ENCODE data around the gene XIRP1. TPM values are rescaled to one million over a fixed set of nuclear protein-coding genes. Genes with fewer than 3 reads are reported as not detected.

Gene XIRP1
- total and polyA plus RNA-seq, 9 donors, result 0.04 to 0.13 (median 0.11) TPM; not detected in 5

- no peak for TF ChIP-seq CTCF (IDR thresholded peaks at IDR 0.05)
- no peak for TF ChIP-seq EP300 (IDR thresholded peaks at IDR 0.05)
- TF ChIP-seq POLR2A (IDR thresholded peaks at IDR 0.05), result no peak
- no peak for DNase-seq
- no peaks in the 10 kb centered on the region for H3K36me3 ChIP-seq
- no peaks in the 10 kb centered on the region for H3K27me3 ChIP-seq
- no peaks in the 10 kb centered on the region for H3K4me1 ChIP-seq (ENCODE audit: insufficient read depth)
- 72 to 74% (median 73%) methylated on average over 7 of the region's 7 CpGs for WGBS, 3 donors
- no peaks in the 10 kb centered on the region for H3K9me3 ChIP-seq
- intact Hi-C loops (cut with DNase I), result loop anchor here in 2 of 4 donors (5.0 kb wide), 1 partner anchor 92 kb away; the partner anchor contains the start of gene CX3CR1 (in 2 of the 2)
- H3K27ac ChIP-seq, result no peak overlapping the region
- no peak overlapping the region for H3K4me3 ChIP-seq
Measured at GRCh38 chr3:39190281-39191025, 1.9 kb downstream of the XIRP1 start.

- no peaks in the 10 kb centered on the region for H3K27me3 ChIP-seq
- no peaks in the 10 kb centered on the region for H3K4me1 ChIP-seq (ENCODE audit: insufficient read depth)
- intact Hi-C loops (cut with DNase I), result loop anchor here in 3 of 4 donors (5.0 kb wide), 2 partner anchors 43 to 92 kb away; partner anchors contain the start of gene CX3CR1 (in 2 of the 3)
- no peak overlapping the region for H3K4me3 ChIP-seq
- peak in 4 of 5 donors; percentile 49 to 65 (median 60) for DNase-seq
- peak in 2 of 3 donors; percentile 17 to 58 for TF ChIP-seq CTCF (IDR thresholded peaks at IDR 0.05)
- no peak for TF ChIP-seq POLR2A (IDR thresholded peaks at IDR 0.05)
- no peaks in the 10 kb centered on the region for H3K36me3 ChIP-seq
- no peak overlapping the region for H3K27ac ChIP-seq
- 26 to 29% (median 27%) methylated on average over 5 of the region's 5 CpGs for WGBS, 3 donors
- H3K9me3 ChIP-seq, result no peaks in the 10 kb centered on the region
Measured at GRCh38 chr3:39189959-39190269, 2.5 kb downstream of the XIRP1 start.

- intact Hi-C loops (cut with DNase I), result loop anchor here in 2 of 4 donors (5.0 kb wide), 1 partner anchor 42 kb away; no protein-coding TSS in a partner anchor
- TF ChIP-seq EP300 (IDR thresholded peaks at IDR 0.05), result no peak
- TF ChIP-seq CTCF (IDR thresholded peaks at IDR 0.05), result peak in 1 of 3 donors; percentile 57
- TF ChIP-seq POLR2A (IDR thresholded peaks at IDR 0.05), result no peak
- H3K27me3 ChIP-seq, result no peaks in the 10 kb centered on the region
- H3K4me1 ChIP-seq (ENCODE audit: insufficient read depth), result no peaks in the 10 kb centered on the region
- 86 to 88% (median 87%) methylated on average over 15 of the region's 15 CpGs for WGBS, 3 donors
- H3K9me3 ChIP-seq, result no peaks in the 10 kb centered on the region
- no peak overlapping the region for H3K4me3 ChIP-seq
- no peak for DNase-seq
- no peak overlapping the region for H3K27ac ChIP-seq
- no peaks in the 10 kb centered on the region for H3K36me3 ChIP-seq
Measured at GRCh38 chr3:39189150-39189958, 3.0 kb downstream of the XIRP1 start.

- no peaks in the 10 kb centered on the region for H3K36me3 ChIP-seq
- H3K27ac ChIP-seq, result no peak overlapping the region
- no peak for DNase-seq
- no peak overlapping the region for H3K4me3 ChIP-seq
- H3K4me1 ChIP-seq (ENCODE audit: insufficient read depth), result no peaks in the 10 kb centered on the region
- H3K9me3 ChIP-seq, result no peaks in the 10 kb centered on the region
- WGBS, 3 donors, result 74 to 80% (median 75%) methylated on average over 27 to 35 of the region's 35 CpGs
- TF ChIP-seq POLR2A (IDR thresholded peaks at IDR 0.05) (no peak), EP300 (IDR thresholded peaks at IDR 0.05) (no peak), CTCF (IDR thresholded peaks at IDR 0.05) (no peak)
- H3K27me3 ChIP-seq, result no peaks in the 10 kb centered on the region
- intact Hi-C loops (cut with DNase I), result loop anchor here in 2 of 4 donors (5.0 kb wide), 1 partner anchor 41 kb away; no protein-coding TSS in a partner anchor
Measured at GRCh38 chr3:39188271-39189149, 3.9 kb downstream of the XIRP1 start.

All from ovary (tissue), 9 donors.